Stimulated activated CD8-positive, alpha-beta memory T cell treated with anti-CD3 and anti-CD28 coated beads, Interleukin-2, amount 100 ng/mL, for 1 hour (primary cell): ENCODE data around the gene TYW5.

Source experiments
- DNase-seq, 2 donors: peaks; one replicate each; pipeline ENCODE4 v3.0.0-alpha.2; 2020; ENCODE audit warnings: low read depth in 2 of 2

TYW5 gene, protein sequence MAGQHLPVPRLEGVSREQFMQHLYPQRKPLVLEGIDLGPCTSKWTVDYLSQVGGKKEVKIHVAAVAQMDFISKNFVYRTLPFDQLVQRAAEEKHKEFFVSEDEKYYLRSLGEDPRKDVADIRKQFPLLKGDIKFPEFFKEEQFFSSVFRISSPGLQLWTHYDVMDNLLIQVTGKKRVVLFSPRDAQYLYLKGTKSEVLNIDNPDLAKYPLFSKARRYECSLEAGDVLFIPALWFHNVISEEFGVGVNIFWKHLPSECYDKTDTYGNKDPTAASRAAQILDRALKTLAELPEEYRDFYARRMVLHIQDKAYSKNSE

GRCh38 chr2:199955339-199956061, at the start of gene TYW5, which contains the start of gene MAIP1:
TSS of gene TYW5 (minus strand) at chr2:199955491. CDS start at chr2:199955470, 21 bp downstream.
TSS of gene MAIP1 (plus strand) at chr2:199955582. CDS start at chr2:199955799, 217 bp downstream.
- DNase-seq = peak; percentile 55 to 58

DNA sequence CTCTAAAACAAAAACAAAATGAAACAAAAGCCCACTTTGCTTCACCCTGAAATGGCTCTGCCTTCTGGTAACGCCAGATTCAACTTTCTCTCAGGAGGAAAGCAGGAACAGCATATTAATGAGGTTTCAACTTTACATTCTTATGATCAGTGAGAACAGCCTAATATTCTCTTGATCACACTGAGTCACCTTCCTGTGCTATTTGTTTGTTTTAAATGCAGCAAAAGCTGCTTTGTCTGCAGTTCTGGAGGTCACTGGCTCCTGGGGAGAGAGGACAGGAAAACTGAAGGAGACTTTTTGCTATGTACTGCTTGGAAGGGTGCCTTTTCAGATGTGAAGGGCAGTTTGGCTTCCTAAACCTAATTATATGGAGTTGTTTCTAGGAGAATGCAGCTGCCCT, 48.2 kb upstream of the TYW5 start:
- no peak for DNase-seq

DNA sequence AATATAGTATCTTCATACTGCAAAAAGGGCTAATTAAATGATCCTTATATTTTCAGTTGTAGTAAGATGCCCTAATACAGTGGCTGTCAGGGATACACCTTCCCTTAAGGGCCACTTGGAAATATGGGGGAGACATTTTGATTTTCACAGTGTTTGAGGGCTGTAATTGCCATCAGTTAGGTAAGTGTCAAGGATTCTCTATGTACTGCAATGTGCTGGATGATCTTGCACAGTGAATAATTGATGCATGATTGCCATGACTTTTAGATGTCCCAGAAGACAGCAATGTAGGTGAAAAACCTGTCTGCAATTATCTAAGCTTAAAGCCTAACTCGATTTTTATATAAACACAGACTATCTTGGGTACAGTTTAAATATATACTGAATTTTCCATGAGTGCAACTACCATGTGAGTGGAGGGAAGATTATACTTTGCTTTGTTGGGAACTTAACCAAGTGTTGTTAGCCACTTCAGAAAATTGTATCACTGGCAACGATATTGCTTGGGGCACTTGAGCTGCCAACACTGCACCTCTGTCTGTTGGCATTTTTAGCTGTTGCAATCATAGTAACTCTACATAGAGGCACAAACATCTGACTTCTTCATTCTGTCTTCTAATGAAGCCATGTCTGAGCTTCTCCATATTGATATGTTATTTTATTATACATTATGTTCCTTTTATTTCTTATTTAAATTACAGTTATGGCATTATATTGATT, 45.3 kb upstream of the TYW5 start:
- no peak for DNase-seq

DNA sequence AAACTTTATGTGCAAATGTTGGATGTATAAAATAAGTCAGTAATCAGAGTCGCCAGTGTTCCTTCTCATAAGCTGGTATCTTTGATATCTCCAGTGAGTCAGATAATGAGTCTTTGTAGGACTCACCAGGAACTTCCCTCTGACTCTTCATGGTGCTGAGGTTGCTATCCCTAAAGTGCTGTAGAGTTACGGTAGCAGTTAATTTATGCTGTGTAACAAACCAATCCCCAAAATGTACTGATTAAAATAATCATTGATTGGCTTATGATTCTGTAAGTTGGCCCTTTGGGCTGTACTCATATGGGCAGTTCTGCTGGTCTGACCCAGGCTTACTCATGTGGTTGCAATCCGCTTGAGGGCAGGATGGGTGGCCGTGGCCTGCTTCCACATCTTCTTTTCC, 43.9 kb upstream of the TYW5 start:
- no peak for DNase-seq

- no peak for DNase-seq
These were observed 42.0 kb upstream of the TYW5 start for GRCh38 chr2:199997296-199997695.

GRCh38 chr2:199994896-199995295, 39.6 kb upstream of the TYW5 start:
- DNase-seq = no peak

GRCh38 chr2:199994371-199994770, 39.1 kb upstream of the TYW5 start:
- DNase-seq = no peak

DNA sequence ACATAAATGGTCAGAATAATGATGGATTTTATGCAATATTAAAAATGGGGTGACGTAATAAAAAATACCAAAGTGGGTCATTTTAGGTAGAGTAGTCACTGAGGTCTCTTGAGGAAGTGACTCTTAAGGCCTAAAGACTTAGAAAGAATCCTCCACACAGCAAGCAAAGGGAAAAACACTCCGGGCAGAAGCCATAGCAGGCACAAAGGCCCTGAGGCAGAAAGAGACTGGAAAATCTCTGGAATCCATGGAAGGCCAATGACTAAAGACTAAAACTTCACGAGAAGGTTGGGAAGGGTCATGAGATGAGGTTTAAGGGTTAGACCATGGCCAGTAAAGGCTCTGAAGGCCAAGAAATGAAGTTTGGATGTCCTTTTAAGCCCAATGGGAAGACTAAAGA, 37.0 kb upstream of the TYW5 start:
- DNase-seq = no peak

DNA sequence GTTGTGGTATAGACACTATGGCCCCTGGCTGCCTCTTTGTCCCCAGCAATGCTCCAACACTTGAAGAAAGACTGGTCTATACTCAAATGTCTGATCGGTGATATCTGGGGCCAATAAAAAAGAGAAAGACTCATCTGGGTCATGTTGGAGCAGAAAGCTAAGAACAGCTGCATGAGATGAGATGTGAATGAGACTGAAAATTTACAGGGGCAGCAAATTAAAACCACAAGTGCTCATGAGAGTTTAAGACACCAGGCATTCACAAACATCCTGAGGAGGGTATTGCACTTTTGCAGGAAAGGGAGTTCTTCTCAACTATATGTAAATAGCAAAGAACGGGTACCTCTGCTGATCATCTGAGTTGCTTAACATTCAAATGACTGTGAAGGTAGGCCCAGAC, 36.4 kb upstream of the TYW5 start:
- DNase-seq = no peak

DNA sequence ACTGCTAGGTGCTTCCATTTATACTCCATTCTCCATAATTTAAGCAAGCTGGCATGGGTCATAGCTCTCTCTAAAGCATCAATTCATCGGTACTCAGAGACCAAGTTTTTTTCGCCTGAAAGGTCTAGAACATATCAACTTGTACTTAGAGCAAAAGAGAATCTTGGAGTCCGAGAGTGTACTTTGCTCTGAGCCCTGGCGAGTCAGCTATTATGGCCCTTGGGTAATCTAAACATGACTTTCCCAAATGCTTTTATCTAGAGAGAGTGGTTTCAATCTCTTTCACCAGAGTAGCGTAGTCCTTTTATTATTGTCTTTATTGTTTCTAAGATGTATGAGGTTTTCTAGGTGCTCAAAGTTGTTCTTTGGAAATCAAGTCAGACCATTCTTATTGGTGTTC, 34.5 kb upstream of the TYW5 start:
- no peak for DNase-seq

DNA sequence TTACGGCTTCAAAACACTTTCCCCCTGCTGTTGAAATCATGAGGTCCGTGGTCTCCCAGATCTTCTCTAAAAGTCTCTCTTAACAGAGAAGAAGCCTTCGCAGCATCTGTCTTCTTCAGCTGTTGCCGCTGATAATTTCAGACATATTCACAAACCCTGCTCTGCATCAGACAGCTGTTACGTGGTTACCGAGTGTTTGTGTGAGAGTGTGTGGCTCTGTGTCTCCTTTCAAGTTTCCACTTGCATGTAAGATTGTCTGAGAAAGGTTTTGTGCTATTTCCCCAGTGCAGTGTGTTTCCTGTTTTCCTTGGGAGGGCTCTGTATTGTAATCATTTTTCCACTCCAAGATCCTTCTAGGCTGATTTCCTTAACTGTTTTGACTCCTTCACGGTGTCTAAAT, 32.9 kb upstream of the TYW5 start:
- no peak for DNase-seq

- no peak for DNase-seq
These were observed 32.3 kb upstream of the TYW5 start for GRCh38 chr2:199987586-199987985.

DNA sequence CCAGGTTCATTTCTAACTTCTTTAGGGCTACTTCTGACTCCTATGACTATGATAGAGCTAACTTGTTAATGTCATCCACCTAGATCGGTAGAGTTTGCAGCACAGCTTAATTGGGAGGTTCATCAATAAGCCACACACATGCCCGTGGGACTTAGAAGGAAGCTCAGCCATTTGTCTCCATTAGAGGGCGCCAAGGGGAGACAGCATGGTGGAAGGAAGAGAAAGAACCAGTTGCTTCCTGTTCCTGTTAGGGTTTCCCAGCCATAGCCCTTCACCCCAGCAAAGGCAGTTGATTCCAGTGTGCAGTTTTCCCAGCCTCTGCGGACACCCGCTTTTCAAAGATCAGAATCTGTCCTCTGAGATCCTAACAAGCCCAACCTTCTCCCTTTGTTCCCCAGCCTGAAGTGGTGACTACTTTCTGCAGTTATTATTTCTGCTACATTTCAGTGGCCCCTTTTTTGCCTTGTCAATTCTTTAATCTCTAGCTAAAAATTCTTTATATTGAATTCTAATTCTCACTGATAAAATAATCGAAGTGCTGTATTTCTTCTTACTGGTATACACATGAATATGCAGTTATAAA, 30.4 kb upstream of the TYW5 start:
- no peak for DNase-seq

- DNase-seq = no peak
These were observed 29.5 kb upstream of the TYW5 start for GRCh38 chr2:199984755-199985154.

DNA sequence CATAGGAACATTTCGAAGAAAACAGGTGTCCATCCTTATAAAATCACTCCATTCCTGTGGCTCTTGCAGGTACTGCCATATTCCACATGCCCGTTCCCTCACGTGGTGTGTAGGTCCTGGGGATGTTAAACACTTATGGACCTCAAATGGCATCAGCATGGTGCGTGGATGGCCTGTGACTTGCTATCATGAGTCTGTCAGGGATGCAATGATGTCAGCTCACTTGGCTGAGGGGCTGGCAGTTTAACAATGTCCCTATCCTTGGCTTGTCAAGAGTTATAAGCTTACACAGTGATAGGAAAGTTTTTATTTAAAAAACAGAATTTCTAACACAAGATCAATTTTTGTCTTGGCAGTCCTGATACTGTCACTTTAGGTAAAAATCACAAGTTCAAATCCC, 28.9 kb upstream of the TYW5 start:
- DNase-seq = no peak

DNA sequence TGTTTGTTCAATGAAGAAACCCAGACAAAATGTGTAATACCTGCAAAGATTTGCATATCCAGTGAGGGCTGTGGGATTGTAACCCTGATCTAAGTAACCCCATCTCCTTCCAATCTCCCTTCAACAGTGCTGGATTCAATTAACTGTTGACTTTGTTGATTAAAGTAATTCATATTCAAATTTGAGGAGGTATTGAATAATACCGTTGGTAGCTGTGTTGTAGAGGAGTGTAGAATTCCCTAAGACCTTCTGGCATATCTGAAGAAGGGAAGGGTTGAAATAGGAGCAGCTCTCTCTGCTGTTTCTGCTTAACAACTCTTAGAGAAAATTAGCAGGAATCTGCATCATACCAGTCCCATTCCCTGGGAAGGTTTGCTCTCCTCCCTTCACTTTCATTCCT, 28.2 kb upstream of the TYW5 start:
- DNase-seq = no peak

DNA sequence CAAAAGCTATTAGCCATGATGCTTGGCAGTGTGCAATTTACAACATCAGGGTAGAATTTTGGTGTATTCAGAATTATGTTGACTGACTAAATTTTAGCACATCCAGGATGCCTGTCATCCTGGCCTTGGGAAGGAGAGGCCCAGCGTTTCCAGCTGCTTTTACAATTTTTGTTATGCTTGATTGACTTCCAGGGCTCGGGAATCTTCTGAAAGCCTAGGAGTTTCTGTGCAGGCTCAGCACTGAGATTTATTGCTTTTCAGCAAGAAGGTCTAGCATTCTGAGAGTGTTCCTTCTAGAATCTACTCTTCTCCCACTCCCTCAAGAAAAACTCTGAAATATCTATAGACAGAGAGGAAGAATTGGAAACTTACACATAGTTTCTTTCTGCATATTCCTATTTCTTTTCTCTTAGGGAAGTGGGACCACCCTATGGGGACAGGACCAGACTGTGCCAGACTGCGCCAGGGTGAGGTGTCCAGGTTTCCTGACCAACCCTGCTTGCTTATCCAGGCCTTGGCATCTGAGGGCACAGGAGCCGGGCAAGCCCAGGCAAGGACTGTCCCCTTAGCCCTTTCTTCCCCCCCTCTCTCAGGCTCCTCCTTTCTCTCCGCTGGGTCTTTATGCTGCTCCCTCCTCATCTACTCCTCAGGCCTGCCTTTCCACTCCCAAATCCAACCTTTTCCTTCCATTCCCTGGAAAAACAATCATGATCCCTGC, 27.0 kb upstream of the TYW5 start:
- DNase-seq = no peak

- peak; percentile 59 to 72 for DNase-seq
These were observed 24.7 kb upstream of the TYW5 start for GRCh38 chr2:199979832-199980628.

- no peak for DNase-seq
These were observed 24.1 kb upstream of the TYW5 start for GRCh38 chr2:199979398-199979797.

DNA sequence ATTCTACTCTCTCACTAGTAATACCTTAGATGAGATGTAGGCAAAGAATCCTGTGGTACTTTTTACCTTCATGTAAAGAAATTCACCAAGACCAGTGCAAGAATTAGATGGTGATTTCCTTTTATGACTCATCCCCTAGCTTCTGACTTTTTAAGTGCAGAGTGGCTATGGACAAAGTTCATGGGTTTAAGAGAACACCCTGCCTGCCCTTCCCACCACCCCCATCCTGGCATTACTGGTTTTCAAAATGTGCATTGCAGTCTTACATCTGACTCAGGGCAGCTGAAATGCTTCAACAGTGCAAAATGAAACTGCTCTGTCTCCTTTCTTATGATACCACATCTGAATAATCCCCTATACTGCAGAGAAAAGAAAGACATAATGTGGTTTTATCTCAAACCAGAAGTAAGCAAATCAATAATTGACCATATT, 22.7 kb upstream of the TYW5 start:
- no peak for DNase-seq
